ENCODE results near the gene MCF2L.

GRCh38 chr13:113117911-113118260, 148.9 kb downstream of the MCF2L start:
- TF ChIP-seq POLR2A (IDR thresholded peaks at IDR 0.05) (no peak), CTCF (IDR thresholded peaks at IDR 0.05) (no peak), EP300 (IDR thresholded peaks at IDR 0.05) (no peak), POLR2AphosphoS5 (IDR thresholded peaks at IDR 0.05) (no peak)
